HG03439 (cell line): ENCODE data around the gene SEPTIN1.

ENCODE experiments used
- ATAC-seq: cut with Tn5 transposase; IDR thresholded peaks from one replicate; pipeline ENCODE4 v1.9.1; 2021; ENCODE audit warnings: mild to moderate bottlenecking, moderate library complexity; ENCODE audit not compliant: unreplicated experiment

The SEPTIN1 gene

DNA sequence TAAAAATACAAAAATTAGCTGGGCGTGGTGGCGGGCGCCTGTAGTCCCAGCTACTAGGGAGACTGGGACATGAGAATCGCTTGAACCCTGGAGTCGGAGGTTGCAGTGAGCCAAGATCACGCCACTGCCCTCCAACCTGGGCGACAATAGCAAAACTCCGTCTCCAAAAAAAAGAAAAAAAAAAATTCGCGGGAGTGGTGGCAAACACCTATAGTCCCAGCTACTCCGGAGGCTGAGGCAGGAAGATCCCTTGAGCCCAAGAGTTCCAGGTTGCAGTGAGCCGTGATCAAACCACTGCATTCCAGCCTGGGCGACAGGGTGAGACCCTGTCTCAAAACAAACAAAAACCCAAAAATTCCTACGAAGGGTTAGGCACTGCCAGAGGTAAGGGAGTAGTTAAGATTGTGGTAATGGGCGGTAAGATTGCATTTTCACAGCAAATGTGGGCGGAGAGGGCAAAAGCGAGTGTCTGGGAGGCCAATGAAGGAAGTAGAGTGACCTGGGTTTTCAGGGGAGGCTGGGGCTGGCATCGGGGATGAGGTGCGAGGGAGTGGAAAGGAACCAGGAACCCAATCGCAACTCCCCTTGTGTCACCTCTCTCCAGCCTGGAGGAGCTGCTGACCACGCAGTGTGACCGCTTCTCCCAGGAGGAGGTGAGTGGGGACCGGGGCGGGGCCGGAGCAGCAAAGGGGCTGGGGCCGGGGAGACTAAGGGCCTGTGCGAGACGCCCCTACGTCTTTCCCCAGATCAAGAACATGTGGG, 5.1 kb downstream of the SEPTIN1 start:
- no peak for ATAC-seq

DNA sequence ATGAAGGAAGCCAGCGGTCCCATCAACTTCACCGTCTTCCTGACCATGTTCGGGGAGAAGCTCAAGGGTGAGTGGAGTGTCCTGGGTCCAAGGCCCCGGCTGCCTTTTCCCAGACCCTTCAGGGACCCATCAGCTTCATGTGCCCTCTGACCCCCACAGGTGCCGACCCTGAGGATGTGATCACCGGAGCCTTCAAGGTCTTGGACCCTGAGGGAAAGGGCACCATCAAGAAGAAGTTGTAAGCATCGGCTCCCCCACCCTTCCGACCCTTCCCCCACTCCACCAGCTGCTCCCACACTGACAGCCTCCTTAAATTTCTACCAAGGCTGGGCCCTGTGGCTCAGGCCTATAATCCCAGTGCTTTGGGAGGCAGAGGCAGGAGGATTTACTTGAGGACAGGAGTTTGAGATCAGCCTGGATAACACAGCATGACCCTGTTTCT, 5.9 kb downstream of the SEPTIN1 start:
- ATAC-seq: no peak

DNA sequence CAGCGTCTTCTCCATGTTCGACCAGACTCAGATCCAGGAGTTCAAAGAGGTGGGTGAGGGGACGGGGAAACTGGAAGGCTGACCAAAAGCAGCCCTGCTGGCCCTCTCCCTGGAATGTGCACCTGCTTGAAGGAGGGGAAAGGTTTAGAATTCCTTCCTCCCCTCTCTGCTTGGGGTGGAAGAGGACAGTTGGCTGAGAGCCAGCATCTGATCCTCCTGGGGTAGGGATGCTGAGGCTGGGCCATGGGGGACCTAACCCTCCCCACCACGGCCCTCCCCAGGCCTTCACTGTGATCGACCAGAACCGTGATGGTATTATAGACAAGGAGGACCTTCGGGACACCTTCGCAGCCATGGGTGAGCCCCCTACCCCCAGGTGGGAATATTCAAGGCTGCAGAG, 6.5 kb downstream of the SEPTIN1 start:
- ATAC-seq: no peak

DNA sequence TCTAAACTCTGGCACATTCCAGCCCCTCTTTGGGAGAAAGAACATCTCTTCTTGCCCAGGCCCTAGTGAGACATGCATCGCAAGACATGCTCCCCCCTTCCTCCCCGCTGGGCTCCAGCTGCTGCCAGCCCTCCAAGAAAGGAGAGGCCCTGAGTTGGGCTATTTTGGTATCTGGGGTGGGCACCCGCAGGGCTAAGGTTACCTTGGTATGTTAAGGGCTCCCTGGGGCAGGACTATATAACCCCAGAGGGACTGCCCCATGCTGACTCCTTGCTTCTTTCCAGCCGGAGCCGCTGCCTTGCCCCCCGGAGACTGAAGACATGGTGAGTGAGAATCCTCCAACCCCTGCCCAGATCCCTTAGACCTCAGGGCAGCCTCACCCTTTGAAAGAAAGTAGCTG, 7.8 kb downstream of the SEPTIN1 start, which contains the start of gene MYL11:
Gene MYL11, plus strand, starts transcription at position 265 of the 400 bp plus-strand sequence. Its CDS starts 56 bp downstream, at position 321.
- ATAC-seq: no peak

DNA sequence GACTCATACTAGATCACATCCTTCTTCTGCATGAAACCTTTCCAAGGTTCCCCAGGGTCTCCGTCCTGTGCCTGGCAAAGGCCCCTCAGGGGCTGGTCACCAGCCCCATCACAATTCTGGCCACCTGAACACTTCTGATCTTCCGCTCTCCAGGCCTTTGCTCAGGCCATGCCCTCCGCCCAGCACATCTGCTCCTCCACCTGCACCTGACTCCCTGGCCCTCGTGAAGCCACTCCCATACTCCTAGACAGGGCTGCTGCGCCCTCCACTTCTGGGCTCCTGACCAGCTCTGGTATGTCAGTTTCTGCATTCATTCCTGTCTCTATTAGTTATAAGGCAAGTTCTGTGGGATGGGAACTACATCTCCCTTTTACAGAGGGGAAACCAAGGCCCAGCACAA, 9.6 kb downstream of the SEPTIN1 start:
- no peak for ATAC-seq

DNA sequence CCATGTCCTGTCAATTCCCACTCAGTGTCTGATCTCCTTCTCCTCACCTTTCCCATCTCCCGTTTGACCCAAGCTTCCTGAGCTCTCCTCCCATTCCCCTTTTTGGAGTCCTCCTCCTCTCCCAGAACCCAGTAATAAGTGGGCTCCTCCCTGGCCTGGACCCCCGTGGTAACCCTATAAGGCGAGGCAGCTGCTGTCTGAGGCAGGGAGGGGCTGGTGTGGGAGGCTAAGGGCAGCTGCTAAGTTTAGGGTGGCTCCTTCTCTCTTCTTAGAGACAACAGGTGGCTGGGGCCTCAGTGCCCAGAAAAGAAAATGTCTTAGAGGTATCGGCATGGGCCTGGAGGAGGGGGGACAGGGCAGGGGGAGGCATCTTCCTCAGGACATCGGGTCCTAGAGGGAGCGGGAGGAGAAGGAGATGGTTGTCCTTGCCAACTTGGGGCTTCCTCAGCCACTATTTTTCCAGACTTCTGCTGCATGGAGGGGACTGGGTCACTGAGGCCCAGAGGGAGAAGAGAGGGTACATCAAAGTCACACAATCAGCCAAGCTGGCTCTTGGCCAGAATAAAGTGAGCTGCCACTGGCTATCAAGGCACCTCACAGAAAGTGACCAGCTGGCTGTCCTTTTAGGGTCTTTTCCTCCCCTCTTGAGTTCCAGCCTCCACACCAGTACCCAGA, 10.2 kb downstream of the SEPTIN1 start:
- no peak for ATAC-seq

DNA sequence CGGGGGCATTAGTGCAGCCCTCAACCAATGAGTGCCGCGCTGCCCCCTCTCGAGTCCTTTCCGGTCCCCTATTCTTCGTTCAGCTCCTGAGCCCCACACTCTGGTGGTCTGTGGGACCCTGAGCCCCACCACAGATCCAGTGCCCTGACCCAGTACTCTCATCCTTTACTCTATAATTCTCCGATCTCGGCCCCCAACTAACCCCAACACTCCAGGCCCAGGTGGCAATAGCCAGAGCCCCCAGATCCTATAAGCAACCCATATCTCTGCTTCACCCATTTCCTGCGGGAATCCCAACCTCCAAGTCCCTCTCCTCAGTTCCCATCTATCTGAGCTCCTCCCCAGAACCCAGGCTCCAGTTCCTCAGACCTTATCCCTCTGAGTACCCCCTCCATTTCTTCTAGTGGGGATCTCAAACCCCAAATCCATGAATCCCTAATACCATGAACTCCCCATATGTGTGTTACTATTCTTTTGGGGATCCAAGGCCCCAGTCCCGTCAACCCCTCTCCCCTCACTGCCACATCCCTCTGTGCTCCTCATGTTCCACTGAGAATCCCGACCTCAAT, 11.0 kb downstream of the SEPTIN1 start:
- no peak for ATAC-seq

DNA sequence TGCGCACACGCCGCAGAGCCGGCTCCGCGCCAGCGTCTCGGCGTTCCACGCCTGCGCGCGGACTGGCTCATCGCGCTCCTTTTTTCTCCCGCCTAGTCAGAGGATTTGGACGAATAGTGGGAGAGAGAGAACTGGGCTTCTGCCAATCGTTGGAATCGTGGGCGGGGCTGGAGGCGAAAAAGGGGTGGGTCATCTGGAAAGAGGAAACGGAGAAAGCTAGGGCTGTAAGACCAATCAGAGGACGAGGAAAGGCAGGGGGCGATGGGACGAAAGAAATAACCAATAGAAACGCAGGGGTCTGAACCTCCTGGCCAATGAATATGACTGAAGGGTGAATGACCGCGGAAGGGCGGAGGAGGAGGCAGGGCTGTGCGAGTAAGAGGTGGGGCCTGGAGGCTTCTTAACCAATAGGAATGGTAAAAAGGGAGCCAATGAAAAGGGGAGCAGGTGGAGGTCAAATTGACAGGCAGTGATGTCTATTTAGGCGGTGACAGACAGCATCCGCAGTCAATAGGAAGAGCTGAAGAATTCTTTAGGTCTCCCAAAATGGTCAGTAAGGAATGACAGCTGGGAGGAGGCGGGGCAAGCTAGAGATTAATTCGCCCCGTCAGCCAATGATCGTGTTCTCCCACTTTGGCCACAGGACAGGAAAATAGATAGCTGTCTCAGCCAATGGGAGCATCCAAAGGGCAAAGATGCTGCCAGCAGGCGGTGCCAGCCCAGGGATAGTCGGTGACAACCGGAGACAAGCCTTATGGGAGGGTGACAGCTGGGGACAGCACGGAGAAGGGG, 11.7 kb downstream of the SEPTIN1 start, which contains the start of gene TBC1D10B:
Gene TBC1D10B, minus strand, starts transcription at position 39 of the 792 bp plus-strand sequence. CDS start 311 bp downstream, outside the sequence.
- ATAC-seq: peak; percentile 75

DNA sequence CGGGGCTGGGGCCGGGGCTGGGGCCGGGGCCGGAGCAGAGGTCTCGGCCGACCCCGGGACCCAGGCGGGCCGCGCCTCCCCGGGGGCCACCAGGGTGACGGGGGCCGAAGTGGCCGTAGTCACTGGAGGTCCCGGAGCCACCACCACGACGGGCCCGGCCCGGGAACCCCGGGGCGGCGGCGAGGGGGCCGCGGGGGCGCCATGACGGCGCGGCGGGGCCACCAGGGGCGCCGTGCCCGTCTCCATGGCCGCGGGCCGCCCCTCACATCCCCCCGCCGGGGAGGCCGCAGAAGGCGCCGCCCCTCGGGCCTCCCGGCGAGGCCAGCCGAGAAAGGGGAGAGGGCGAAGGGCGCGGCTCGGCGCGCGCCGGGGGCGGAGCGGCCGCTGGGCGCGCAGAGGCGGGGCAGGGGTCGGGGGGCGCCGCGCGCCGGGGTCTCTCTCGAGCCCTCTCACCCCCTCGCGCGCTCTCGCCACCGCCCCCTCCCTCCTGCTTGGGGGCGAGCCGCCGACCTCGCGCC, 12.4 kb downstream of the SEPTIN1 start:
- ATAC-seq: no peak

DNA sequence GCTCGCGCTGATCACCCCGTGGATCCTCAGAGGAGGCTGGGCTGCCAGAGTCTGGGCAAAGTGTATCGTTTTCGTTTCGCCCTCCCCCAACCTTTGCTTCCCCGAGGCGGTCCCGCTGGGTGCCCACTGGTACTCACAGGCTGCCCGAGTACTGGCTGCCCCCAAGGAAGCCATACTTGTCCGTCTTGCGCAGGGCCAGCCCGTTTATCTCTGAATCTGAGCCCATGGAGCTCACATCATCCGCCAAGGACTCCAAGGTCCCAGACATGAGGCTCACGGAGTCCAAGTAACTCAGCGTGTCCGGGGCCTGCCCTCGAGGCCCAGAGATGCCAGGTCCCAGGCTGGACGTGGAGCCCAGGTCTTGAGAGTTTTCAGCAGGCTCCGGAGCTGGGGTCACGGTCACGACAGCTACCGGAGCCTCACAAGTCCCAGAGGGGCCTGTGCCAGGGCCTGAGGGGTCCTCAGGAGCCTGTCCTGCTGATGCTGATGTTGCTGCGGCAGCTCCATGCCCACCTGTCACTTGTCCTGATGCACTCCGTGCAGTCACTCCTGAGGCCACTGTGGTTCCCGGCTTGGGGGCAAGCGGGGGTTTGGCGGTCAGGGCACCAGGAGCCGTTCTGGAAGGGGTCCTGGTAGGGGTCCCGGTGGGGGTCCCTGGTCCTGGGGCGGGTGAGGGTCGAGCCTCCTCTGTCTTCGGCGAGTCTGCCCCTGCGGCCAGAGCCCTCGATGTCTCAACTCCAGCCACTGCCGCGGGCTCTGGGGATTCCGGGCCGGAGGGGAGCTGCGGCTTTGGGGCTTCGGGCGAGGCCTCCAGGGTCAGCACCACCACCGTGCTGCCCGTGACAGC, 13.0 kb downstream of the SEPTIN1 start:
- ATAC-seq: no peak

DNA sequence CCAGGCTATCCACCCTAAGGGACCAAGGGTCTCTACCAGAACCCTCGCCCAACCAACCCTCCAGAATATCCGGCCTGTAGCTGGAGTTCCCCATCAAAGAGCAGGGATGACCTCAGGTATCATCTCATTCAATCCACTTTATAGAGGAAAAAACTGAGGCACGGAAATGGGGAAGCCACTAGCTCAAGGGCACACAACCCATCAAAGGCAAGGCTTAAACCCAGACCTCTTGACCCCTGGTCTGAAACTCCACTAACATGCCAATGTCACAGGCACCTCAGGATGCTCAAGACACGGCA, 13.6 kb downstream of the SEPTIN1 start:
- ATAC-seq: no peak

DNA sequence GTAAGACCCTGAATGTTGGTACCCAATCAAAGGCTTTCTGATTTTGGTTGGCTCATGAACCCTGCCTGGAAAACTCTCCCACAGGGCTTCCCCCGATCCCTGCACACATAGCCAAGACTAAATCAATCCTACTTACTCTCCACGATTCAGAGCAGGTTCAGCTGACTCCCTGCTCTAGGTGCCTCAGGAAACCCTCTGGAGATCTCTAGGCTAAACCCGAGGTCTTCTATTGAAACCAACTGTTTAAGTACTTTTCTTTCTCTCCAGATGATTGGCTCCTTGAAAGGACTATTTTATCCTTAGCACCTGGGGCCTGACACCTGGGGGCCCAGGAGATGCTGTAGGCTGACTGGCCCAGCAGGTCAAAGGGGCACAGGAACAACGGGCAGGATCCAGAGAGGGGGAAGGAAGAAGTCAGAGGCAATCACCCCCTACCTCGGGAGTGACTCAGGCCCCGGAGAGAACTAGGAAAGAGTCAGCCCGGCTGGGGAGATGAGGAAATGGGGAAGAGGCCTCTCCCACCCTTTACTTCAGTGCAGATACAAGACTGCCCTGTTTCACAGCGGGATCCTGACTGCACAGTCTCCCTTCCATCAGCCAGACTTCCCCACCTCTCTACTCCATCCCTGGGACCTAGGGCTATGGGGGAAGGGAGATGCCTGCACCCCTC, 14.1 kb downstream of the SEPTIN1 start:
- no peak for ATAC-seq

DNA sequence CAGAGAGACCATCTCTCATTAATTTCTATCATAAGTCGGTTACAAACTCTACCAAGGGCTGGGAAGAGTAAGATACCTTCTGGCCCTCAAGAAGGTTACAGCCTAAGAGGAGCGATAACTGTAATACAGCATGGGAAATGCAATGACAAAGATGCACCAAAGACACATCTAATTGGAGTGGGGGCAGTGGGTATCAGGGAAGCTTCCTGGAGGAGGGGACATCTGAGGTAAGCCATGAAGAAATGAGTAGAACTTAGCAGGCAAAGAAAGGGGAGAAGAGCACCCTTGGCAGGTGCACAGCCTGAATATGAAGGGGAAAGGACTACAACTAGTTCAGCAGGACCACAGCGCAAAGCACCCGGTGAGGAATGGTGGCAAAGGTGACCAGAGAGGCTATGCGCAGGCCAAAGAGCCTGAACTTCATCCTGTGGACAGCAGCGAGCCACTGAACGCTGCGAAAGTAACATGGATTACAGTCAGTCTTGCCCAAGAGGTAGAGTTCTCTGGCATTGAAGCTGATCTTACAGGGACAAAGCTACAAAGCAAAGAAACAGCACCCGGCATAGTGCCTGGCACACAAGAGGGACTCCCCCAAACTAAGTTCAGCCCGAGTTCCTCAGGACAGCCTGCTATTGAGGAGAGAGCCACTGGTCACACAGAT, 14.9 kb downstream of the SEPTIN1 start:
- ATAC-seq: no peak

DNA sequence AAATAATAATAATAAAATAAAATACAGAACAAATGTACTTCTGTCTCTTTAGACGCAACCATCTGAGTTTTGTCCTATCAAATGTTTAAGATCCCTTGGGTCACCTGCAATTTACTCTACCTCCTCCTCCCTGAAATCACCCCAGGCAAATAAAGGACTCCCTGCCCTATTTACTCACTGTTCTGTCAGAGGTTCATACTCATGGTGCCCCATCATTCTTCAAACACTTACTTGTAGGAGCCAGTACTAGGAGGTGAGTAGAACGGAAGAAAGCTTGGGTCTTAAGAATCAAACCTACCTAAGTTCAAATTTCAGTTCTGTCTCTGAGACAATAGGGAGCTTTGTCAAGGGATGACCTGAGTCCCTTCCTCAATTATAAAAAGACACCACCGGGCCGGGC, 15.8 kb downstream of the SEPTIN1 start:
- no peak for ATAC-seq

DNA sequence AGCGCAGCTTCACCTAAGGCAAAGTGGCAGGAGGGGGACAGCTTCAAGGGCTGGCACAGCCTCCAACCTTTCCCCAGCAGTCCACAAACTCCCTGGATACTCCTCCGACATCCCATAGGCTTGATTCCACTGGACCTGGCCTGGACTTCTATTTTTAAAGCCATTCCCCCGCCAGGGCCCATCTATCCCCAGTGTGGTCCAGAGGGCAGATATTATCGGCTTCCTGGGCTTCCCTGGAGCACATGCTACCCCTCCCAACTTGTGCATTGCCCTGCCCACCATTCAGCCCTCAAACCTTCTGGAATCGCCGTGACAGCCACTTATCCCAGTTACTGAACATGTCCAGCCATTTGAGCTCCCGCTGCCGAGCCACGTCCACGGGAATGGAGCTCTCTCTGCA, 17.2 kb downstream of the SEPTIN1 start:
- no peak for ATAC-seq

DNA sequence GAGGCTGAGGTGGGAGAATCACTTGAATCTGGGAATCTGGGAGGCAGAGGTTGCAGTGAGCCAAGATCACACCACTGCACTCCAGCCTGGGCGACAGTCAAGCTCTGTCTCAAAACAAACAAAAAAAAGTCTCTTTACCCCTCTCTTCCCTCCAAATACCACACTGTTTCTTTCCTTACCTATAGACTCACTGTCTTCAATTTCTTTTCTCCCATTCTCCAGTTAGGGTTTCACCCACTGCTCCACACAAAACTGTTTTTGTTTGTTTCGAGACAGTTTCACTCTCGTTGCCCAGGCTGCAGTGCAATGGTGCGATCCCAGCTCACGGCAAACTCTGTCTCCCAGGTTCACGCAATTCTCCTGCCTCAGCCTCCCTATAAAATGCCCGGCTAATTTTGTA, 21.2 kb downstream of the SEPTIN1 start:
- ATAC-seq: no peak

DNA sequence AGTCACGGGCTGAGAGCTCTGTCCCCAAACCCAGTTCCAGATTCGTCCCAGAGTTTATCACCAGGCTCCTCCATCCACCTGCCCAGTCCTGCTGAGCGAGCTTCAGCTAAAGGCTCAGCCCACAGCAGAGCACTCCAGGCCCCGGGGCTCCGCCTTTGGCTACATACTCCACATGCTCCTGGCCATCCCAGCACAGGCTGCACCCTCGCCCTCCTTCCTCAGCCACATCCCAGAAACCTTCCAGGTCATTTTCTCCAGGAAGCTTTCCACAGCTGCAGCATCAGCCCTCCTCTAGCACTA, 22.5 kb downstream of the SEPTIN1 start:
- no peak for ATAC-seq

DNA sequence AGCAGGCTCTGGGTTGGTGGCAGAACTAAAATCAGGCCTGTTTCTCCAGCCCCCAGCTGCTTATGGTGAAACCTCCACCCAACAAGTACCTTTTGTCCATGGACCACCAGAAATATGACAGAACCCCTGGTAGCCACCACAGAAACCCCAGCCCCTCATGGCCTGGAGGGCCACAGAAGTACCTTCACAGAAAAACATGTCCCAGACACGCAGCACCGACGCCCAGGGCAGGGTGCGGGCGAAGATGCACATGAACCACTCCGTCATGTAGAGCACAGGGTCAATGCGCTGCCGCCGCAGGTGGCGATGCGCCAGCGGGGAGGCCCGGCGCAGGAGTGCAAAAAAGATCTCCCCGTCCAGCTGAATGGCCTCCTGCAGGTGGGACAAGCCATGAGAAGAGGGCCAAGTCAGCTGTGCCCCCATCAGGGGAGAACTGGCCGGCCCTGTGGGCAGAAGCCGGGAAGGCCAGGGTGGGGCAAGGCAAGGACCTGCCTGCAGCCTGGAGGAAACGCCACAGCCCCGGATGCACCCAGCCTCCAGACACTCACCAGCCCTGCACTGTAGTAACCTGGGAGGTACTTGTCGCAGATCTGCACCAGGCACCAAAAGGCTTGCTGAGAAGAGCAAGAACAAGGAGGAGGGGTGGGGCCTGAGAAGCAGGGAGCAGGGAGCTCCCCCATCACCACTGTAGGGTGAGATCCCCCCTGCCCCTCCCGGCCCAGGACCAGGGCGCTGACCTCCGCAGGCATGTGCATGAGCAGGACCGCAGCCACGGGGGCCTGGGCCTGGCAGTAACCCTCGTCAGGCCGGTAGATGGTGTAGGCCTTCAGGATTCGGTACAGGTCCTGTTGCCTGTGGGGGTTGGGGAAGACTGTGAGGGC, 23.1 kb downstream of the SEPTIN1 start:
- ATAC-seq: no peak
